Prostate gland (tissue), 2 donors: Measurements from ENCODE around the gene PRMT9.

ENCODE experiments used
- POLR2AphosphoS5 ChIP-seq: sonication (generic); formaldehyde crosslinking; IDR thresholded peaks from one replicate; pipeline ENCODE4 v1.6.1; 2017; ENCODE audit warnings: antibody characterized with exemption
- TF ChIP-seq, protein P1 (sequence below), 4 experiments: fragments of 200-600 bp in 2 of 4; fragments of 450-650 bp in 2 of 4; sonication (generic) in 2 of 4; IDR thresholded peaks; 1 replicate in 3 of 4; 2 replicates in 1 of 4; pipeline ENCODE4 v1.5.1; 2016 to 2019; ENCODE audit warnings: antibody characterized with exemption in 4 of 4, mild to moderate bottlenecking in 2 of 4, moderate library complexity in 2 of 4

DNA sequence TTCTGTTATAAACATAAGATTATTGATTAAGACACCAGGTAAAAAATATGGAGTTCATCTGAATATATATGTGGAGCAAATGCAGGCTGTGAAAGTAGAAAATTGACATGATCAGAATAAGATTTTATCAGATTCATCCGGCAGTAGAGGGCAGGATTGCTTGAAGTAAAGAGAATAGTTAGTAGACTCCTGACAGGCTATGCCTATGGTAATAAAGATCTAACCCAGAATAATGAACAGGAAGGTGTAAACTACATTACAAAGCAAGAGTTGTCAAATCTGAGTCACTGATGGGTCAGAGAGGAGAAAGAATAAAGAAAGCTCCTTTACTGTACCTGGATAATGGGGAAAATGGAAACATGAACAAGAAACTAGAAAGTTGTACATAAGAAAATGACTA lies 87.6 kb downstream of the PRMT9 start:
- TF ChIP-seq, protein P1, sequence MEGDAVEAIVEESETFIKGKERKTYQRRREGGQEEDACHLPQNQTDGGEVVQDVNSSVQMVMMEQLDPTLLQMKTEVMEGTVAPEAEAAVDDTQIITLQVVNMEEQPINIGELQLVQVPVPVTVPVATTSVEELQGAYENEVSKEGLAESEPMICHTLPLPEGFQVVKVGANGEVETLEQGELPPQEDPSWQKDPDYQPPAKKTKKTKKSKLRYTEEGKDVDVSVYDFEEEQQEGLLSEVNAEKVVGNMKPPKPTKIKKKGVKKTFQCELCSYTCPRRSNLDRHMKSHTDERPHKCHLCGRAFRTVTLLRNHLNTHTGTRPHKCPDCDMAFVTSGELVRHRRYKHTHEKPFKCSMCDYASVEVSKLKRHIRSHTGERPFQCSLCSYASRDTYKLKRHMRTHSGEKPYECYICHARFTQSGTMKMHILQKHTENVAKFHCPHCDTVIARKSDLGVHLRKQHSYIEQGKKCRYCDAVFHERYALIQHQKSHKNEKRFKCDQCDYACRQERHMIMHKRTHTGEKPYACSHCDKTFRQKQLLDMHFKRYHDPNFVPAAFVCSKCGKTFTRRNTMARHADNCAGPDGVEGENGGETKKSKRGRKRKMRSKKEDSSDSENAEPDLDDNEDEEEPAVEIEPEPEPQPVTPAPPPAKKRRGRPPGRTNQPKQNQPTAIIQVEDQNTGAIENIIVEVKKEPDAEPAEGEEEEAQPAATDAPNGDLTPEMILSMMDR (IDR thresholded peaks at IDR 0.05) = peak in 2 of 4 experiments; percentile 13 to 14
- no peak for TF ChIP-seq POLR2AphosphoS5
